Measurements from ENCODE around the gene AMMECR1. TPM values are rescaled to one million over a fixed set of nuclear protein-coding genes. Genes with fewer than 3 reads are reported as not detected.

AMMECR1 gene
- total and polyA plus RNA-seq, 2 of the 8 experiments (the other 6 are each of a cell fraction or from before 2014, with no cell fraction given): 10.2 to 21.2 TPM

- Histone ChIP-seq H4K20me1 (replicated peaks in 1 of 2; ENCODE audit: control insufficient read depth in 1 of 2, insufficient read depth in 2 of 2, low read length in 2 of 2) (no peaks in the 10 kb centered on the region), H3K14ac (ENCODE audit: insufficient read length) (no peak overlapping the region), H3K27me3 (replicated peaks in 1 of 4; ENCODE audit: control insufficient read depth in 3 of 4, extremely low read depth in 1 of 4, insufficient read depth in 3 of 4, low read length in 3 of 4) (no peaks in the 10 kb centered on the region), H3K4me3 (ENCODE audit: extremely low read depth in 1 of 4, insufficient read depth in 2 of 4, low read depth in 3 of 4, low read length in 4 of 4) (no peak overlapping the region), H2BK120ac (replicated peaks; ENCODE audit: low read depth, low read length) (no peak overlapping the region), H3K23ac (ENCODE audit: insufficient read length) (no peak overlapping the region), H2AFZ (ENCODE audit: low read length) (no peak overlapping the region), H2AK5ac (ENCODE audit: low read depth, low read length) (no peak overlapping the region), H3K9me3 (ENCODE audit: insufficient read depth in 2 of 2, low read depth in 1 of 2, low read length in 1 of 2) (no peaks in the 10 kb centered on the region), H3K23me2 (ENCODE audit: low read depth, low read length) (no peaks in the 10 kb centered on the region), H2BK15ac (ENCODE audit: low read length) (no peak overlapping the region), H3K27ac (ENCODE audit: low read depth, low read length) (no peak overlapping the region), H3K4me2 (ENCODE audit: insufficient read depth in 1 of 2, low read depth in 2 of 2, low read length in 2 of 2) (no peak overlapping the region), H3K4me1 (replicated peaks in 1 of 4; ENCODE audit: control insufficient read depth in 3 of 4, insufficient read depth in 4 of 4, low read length in 3 of 4) (no peaks in the 10 kb centered on the region), H4K5ac (ENCODE audit: insufficient read length, low read depth, low read length) (no peak overlapping the region), H2BK20ac (ENCODE audit: low read length) (no peak overlapping the region), H3K18ac (ENCODE audit: extremely low read depth, low read length) (no peak overlapping the region), H4K8ac (ENCODE audit: extremely low read depth, insufficient read depth, low read length) (no peak overlapping the region), H3K9ac (replicated peaks in 1 of 4; ENCODE audit: extremely low read depth in 1 of 4, low read depth in 3 of 4, low read length in 3 of 4) (no peak overlapping the region), H4K91ac (replicated peaks; ENCODE audit: insufficient read length, low read length) (no peak overlapping the region), H3K79me1 (ENCODE audit: low read depth, low read length) (no peaks in the 10 kb centered on the region), H3K4ac (replicated peaks; ENCODE audit: insufficient read length, low read depth, low read length) (no peak overlapping the region), H3K56ac (replicated peaks; ENCODE audit: insufficient read length, low read depth, low read length) (no peak overlapping the region), H2BK12ac (ENCODE audit: low read depth, low read length) (no peak overlapping the region), H3K79me2 (ENCODE audit: control insufficient read depth in 1 of 2, insufficient read depth in 2 of 2, low read length in 2 of 2) (no peaks in the 10 kb centered on the region), H3K36me3 (ENCODE audit: control insufficient read depth in 2 of 4, insufficient read depth in 4 of 4, low read length in 3 of 4) (no peaks in the 10 kb centered on the region; a peak in 1 of 8 replicates), H2BK5ac (ENCODE audit: low read depth, low read length) (no peak overlapping the region)
- ChIA-PET POLR2A (ENCODE audit: partially characterized antibody) (no interaction called here), CTCF (ENCODE audit: partially characterized antibody) (no interaction called here)
- WGBS, 2 experiments (ENCODE audit: extremely low coverage in 1 of 2, insufficient coverage in 1 of 2, insufficient read length in 1 of 2, insufficient replicate concordance in 2 of 2, low coverage in 1 of 2, low lambda C conversion rate in 2 of 2, missing lambda C conversion rate in 1 of 2): 76% methylated on average over 2 of the region's 2 CpGs; no CpG with 5 or more reads in 1 of the 2 experiments
- FAIRE-seq: no peak
- no peak for DNase-seq (ENCODE audit: low read depth in 1 of 2, low spot score in 2 of 2)
- TF ChIP-seq SAP30 (IDR thresholded peaks at IDR 0.05; ENCODE audit: insufficient read depth, insufficient replicate concordance, low read length): no peak
- no peak for TF ChIP-seq RAD21 (IDR thresholded peaks at IDR 0.05 in 1 of 2, conservative IDR thresholded peaks at IDR 0.05 in 1 of 2; ENCODE audit: low read depth in 2 of 2, low read length in 2 of 2)
- TF ChIP-seq POLR2A (IDR thresholded peaks at IDR 0.05; ENCODE audit: control extremely low read depth in 1 of 2, low read depth in 2 of 2, low read length in 2 of 2): no peak
- no peak for TF ChIP-seq SIX5 (IDR thresholded peaks at IDR 0.05; ENCODE audit: low read depth, low read length)
- no peak for TF ChIP-seq CREB1 (IDR thresholded peaks at IDR 0.05)
- TF ChIP-seq USF2 (IDR thresholded peaks at IDR 0.05; ENCODE audit: low read length): no peak
- TF ChIP-seq BCL11A (IDR thresholded peaks at IDR 0.05; ENCODE audit: low read depth in 2 of 2, low read length in 2 of 2): no peak
- TF ChIP-seq CBX5 (IDR thresholded peaks at IDR 0.05; ENCODE audit: low read depth, low read length): no peak
- TF ChIP-seq CHD1 (IDR thresholded peaks at IDR 0.05; ENCODE audit: low read depth, low read length): no peak
- TF ChIP-seq GTF2F1 (IDR thresholded peaks at IDR 0.05; ENCODE audit: borderline replicate concordance, low read depth, low read length): no peak
- no peak for TF ChIP-seq JUND (IDR thresholded peaks at IDR 0.05; ENCODE audit: low read length)
- TF ChIP-seq POLR2AphosphoS5 (IDR thresholded peaks at IDR 0.05; ENCODE audit: low read depth, low read length): no peak
Measured at GRCh38 chrX:110218591-110218990, 99.3 kb downstream of the AMMECR1 start.
